Right lobe of liver (tissue), 6 donors: ENCODE data around the gene TSPAN9. TPM values are rescaled to one million over a fixed set of nuclear protein-coding genes. Genes with fewer than 3 reads are reported as not detected.

Experiments used
- ATAC-seq, 4 donors: fragments of 200-7000 bp; cut with Tn5 transposase; one replicate each; pipeline ENCODE4 v1.9.1; 2020; ENCODE audit warnings: mild to moderate bottlenecking in 4 of 4, moderate library complexity in 4 of 4
- DNase-seq, 3 donors: peaks; one replicate each; pipeline ENCODE4 v3.0.0-alpha.2; 2020
- H3K27ac ChIP-seq, 3 donors: fragments of 200-600 bp; one replicate each; pipeline ENCODE4 v1.8.0; 2022
- H3K27me3 ChIP-seq, 2 donors: fragments of 200-600 bp; one replicate each; pipeline ENCODE4 v1.8.0; 2022
- H3K36me3 ChIP-seq, 4 donors: fragments of 200-600 bp; sonication (generic) in 1 of 4; one replicate each; pipeline versions ENCODE4 v1.5.1 to v1.8.0; 2017 to 2022; ENCODE audit warnings: control low read depth in 1 of 4
- H3K4me1 ChIP-seq, 4 donors: fragments of 200-600 bp; sonication (generic) in 1 of 4; one replicate each; pipeline versions ENCODE4 v1.5.1 to v1.8.0; 2017 to 2022; ENCODE audit warnings: control low read depth in 1 of 4
- H3K4me3 ChIP-seq, 3 donors: fragments of 200-600 bp; one replicate each; pipeline ENCODE4 v1.8.0; 2022
- H3K9me3 ChIP-seq, 4 donors: fragments of 200-600 bp; sonication (generic) in 1 of 4; one replicate each; pipeline versions ENCODE4 v1.5.1 to v1.8.0; 2017 to 2022; ENCODE audit warnings: control low read depth in 1 of 4
- POLR2A ChIP-seq: fragments of 450-650 bp; IDR thresholded peaks from one replicate; pipeline ENCODE4 v1.6.1; 2017; ENCODE audit warnings: antibody characterized with exemption, mild to moderate bottlenecking
- WGBS: methylation state at CpG from one replicate; pipeline ENCODE4 v1.1.6; 2018; ENCODE audit warnings: low coverage, low lambda C conversion rate; ENCODE audit not compliant: insufficient coverage; ENCODE audit errors: missing lambda C conversion rate; 5-methylcytosine and 5-hydroxymethylcytosine counted together
- intact Hi-C, 2 donors: fragments of 100-400 bp; cut with DNase I; formaldehyde crosslinking; loops; one replicate each; pipeline versions ENCODE4 v1.11.2 to v1.14.1; 2022
- total RNA-seq, 6 experiments: library from RNA; depleted of rRNA in 2 of 6; stranded (reverse); fragments of >200 nt in 2 of 6; fragmentation: NEBNext Ultra II Directional in 3 of 6; extraction: Animal tissue kit (Norgen Biotek cat#: 25700) in 3 of 6; gene quantifications; one replicate each; pipeline versions ENCODE4 v1.1.0 to v1.2.4, GENCODE V29; 2016 to 2023
- TF ChIP-seq, protein P1 (sequence below), 4 donors: fragments of 200-600 bp in 3 of 4; fragments of 450-650 bp in 1 of 4; IDR thresholded peaks; one replicate each; pipeline versions ENCODE4 v1.5.1 to v1.8.0; 2016 to 2022; ENCODE audit warnings: antibody characterized with exemption in 4 of 4, mild to moderate bottlenecking in 2 of 4
- donor health status: DM: no; HTN: yes; CAD: no.
- donor health status: DM: no; HTN: no; CAD: no.
- donor health status: DM: no; HTN: no; CAD: no.
- donor health status: DM: no; HTN: yes; CAD: no.
- donor health status: DM: no; HTN: yes; CAD: no.

The TSPAN9 gene
- total RNA-seq, 6 experiments from 2014 or later = 23.7 to 53.2 (median 39.8) TPM

GRCh38 chr12:3281588-3282383 is 204.6 kb downstream of the TSPAN9 start:
- DNase-seq (no peak), ATAC-seq (no peak)
- no peaks in the 10 kb centered on the region for H3K9me3 ChIP-seq
- H3K4me1 ChIP-seq = no peaks in the 10 kb centered on the region
- intact Hi-C loops = loop anchor here in 1 of 2 donors (5.0 kb wide), 1 partner anchor 144 kb away; no protein-coding TSS in a partner anchor
- H3K4me3 ChIP-seq = no peak overlapping the region
- 68% methylated on average over 7 of the region's 23 CpGs for WGBS
- H3K36me3 ChIP-seq = peaks cover 0 to 28% (median 1%) of the 10 kb centered on the region in 4 donors
- no peaks in the 10 kb centered on the region for H3K27me3 ChIP-seq
- no peak for TF ChIP-seq POLR2A
- TF ChIP-seq, protein P1, sequence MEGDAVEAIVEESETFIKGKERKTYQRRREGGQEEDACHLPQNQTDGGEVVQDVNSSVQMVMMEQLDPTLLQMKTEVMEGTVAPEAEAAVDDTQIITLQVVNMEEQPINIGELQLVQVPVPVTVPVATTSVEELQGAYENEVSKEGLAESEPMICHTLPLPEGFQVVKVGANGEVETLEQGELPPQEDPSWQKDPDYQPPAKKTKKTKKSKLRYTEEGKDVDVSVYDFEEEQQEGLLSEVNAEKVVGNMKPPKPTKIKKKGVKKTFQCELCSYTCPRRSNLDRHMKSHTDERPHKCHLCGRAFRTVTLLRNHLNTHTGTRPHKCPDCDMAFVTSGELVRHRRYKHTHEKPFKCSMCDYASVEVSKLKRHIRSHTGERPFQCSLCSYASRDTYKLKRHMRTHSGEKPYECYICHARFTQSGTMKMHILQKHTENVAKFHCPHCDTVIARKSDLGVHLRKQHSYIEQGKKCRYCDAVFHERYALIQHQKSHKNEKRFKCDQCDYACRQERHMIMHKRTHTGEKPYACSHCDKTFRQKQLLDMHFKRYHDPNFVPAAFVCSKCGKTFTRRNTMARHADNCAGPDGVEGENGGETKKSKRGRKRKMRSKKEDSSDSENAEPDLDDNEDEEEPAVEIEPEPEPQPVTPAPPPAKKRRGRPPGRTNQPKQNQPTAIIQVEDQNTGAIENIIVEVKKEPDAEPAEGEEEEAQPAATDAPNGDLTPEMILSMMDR (IDR thresholded peaks at IDR 0.05) = no peak
- H3K27ac ChIP-seq = no peak overlapping the region

- ATAC-seq (no peak), DNase-seq (no peak)
- Histone ChIP-seq H3K27ac (no peak overlapping the region), H3K36me3 (peaks cover 0 to 28% (median 1%) of the 10 kb centered on the region in 4 donors), H3K27me3 (no peaks in the 10 kb centered on the region), H3K4me3 (no peak overlapping the region), H3K9me3 (no peaks in the 10 kb centered on the region), H3K4me1 (no peaks in the 10 kb centered on the region)
- intact Hi-C loops = loop anchor here in 1 of 2 donors (5.0 kb wide), 1 partner anchor 145 kb away; no protein-coding TSS in a partner anchor
- WGBS = 100% methylated on average over 5 of the region's 8 CpGs
- TF ChIP-seq, protein P1 (IDR thresholded peaks at IDR 0.05) = no peak
- TF ChIP-seq POLR2A = no peak
These were observed 205.1 kb downstream of the TSPAN9 start for GRCh38 chr12:3282384-3282670.

GRCh38 chr12:3283137-3283680 is 206.0 kb downstream of the TSPAN9 start:
- no peak overlapping the region for H3K27ac ChIP-seq
- 84% methylated on average over 12 of the region's 19 CpGs for WGBS
- no peak overlapping the region for H3K4me3 ChIP-seq
- no peaks in the 10 kb centered on the region for H3K27me3 ChIP-seq
- ATAC-seq (no peak), DNase-seq (no peak)
- TF ChIP-seq, protein P1 (IDR thresholded peaks at IDR 0.05) = no peak
- no peak for TF ChIP-seq POLR2A
- peaks cover 0 to 28% (median 1%) of the 10 kb centered on the region in 4 donors for H3K36me3 ChIP-seq
- no peaks in the 10 kb centered on the region for H3K4me1 ChIP-seq
- H3K9me3 ChIP-seq = no peaks in the 10 kb centered on the region
- intact Hi-C loops = loop anchor here in 1 of 2 donors (5.0 kb wide), 1 partner anchor 146 kb away; no protein-coding TSS in a partner anchor

- 67% methylated on average over 2 of the region's 18 CpGs for WGBS
- H3K9me3 ChIP-seq = no peaks in the 10 kb centered on the region
- H3K4me3 ChIP-seq = no peak overlapping the region
- DNase-seq (no peak), ATAC-seq (no peak)
- TF ChIP-seq, protein P1 (IDR thresholded peaks at IDR 0.05) = no peak
- no peak for TF ChIP-seq POLR2A
- H3K27me3 ChIP-seq = no peaks in the 10 kb centered on the region
- no peaks in the 10 kb centered on the region for H3K4me1 ChIP-seq
- intact Hi-C loops = loop anchor here in 1 of 2 donors (5.0 kb wide), 1 partner anchor 147 kb away; no protein-coding TSS in a partner anchor
- H3K27ac ChIP-seq = no peak overlapping the region
- peaks cover 0 to 28% (median 1%) of the 10 kb centered on the region in 4 donors for H3K36me3 ChIP-seq
These were observed 207.2 kb downstream of the TSPAN9 start for GRCh38 chr12:3284405-3284804.
